Fibroblast of the aortic adventitia (primary cell): ENCODE measurements around the gene DSC2. TPM values are rescaled to one million over a fixed set of nuclear protein-coding genes. Genes with fewer than 3 reads are reported as not detected.

Experiments used
- DNase-seq: peaks from one replicate; pipeline ENCODE4 v3.0.0-alpha.2; 2010; ENCODE audit warnings: low read depth
- H3K4me3 ChIP-seq: 2 replicates; pipeline ENCODE4 v1.5.1; 2011; ENCODE audit warnings: low read depth, mild to moderate bottlenecking, control low read depth, low read length, moderate library complexity
- total RNA-seq: library from RNA; depleted of rRNA; stranded (reverse); fragments of >200 nt; gene quantifications from 2 replicates; pipeline ENCODE4 v1.2.3, GENCODE V29; 2012; ENCODE audit warnings: low replicate concordance
- TF ChIP-seq, protein P1 (sequence below): IDR thresholded peaks from 2 replicates; pipeline ENCODE4 v1.5.1; 2011; ENCODE audit warnings: mild to moderate bottlenecking, low read length, control low read depth, inconsistent platforms; ENCODE audit not compliant: insufficient read depth

DSC2 gene
- total RNA-seq, 1 donor, result not detected

DNA sequence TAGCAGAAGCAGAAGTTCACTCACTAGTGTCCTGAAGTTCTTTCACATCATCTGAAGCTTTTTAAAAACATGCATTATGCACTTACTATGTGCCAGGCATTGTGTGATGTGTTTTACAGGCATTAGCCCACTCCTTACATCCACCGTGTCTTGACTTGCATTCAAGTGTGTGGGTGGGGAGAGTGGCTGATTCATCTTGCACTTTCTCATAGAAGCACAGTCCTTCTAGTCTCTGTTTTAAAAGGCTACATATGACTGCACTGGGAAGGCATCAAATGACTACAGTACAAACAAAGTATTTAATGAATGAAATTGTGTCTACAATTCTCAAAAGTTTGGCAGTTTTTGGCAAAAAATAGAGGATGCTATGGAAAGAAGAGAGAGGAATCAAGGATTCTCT, 38.1 kb downstream of the DSC2 start:
- no peak overlapping the region for H3K4me3 ChIP-seq
- no peak for DNase-seq
- TF ChIP-seq, protein P1, sequence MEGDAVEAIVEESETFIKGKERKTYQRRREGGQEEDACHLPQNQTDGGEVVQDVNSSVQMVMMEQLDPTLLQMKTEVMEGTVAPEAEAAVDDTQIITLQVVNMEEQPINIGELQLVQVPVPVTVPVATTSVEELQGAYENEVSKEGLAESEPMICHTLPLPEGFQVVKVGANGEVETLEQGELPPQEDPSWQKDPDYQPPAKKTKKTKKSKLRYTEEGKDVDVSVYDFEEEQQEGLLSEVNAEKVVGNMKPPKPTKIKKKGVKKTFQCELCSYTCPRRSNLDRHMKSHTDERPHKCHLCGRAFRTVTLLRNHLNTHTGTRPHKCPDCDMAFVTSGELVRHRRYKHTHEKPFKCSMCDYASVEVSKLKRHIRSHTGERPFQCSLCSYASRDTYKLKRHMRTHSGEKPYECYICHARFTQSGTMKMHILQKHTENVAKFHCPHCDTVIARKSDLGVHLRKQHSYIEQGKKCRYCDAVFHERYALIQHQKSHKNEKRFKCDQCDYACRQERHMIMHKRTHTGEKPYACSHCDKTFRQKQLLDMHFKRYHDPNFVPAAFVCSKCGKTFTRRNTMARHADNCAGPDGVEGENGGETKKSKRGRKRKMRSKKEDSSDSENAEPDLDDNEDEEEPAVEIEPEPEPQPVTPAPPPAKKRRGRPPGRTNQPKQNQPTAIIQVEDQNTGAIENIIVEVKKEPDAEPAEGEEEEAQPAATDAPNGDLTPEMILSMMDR, result no peak

DNA sequence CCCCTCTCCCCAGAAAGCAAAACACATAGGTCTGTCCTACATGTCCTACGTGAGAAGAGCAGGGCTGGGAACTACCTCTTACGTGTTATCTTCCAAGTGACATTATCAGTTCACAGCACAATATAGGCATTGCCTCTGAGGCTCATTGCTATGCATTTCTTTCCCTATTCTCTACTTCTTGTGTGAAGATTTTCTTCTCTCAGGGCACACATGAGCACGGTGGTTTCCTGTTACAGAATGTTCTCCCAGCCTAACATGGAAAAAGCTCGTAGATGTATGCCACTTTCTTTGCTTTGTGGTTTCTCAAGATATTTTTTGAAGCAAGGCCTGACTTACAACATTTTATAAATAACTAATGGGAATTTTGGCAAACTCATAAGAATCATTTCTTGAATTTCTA, 40.3 kb downstream of the DSC2 start:
- TF ChIP-seq, protein P1, result no peak
- no peak overlapping the region for H3K4me3 ChIP-seq
- DNase-seq, result no peak

DNA sequence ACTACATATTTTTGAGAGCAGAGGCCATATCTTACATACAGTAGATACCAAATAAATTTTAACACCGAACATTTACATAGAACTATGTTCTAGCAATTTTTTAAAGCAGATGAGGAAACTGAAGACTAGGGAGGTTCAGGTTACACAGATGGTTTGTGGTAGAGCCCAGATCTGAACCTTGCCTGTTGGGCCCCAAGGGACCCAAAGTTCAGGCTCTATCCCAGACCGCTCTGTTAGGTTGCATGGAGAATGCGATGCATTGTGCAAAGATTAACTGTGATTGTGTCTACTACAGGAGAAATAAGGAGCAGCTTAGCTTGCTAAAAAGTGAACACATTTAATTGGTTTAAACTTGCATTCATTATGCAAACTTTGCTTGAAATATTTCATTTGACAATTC, 43.3 kb downstream of the DSC2 start:
- no peak for DNase-seq
- TF ChIP-seq, protein P1, result no peak
- H3K4me3 ChIP-seq, result no peak overlapping the region

DNA sequence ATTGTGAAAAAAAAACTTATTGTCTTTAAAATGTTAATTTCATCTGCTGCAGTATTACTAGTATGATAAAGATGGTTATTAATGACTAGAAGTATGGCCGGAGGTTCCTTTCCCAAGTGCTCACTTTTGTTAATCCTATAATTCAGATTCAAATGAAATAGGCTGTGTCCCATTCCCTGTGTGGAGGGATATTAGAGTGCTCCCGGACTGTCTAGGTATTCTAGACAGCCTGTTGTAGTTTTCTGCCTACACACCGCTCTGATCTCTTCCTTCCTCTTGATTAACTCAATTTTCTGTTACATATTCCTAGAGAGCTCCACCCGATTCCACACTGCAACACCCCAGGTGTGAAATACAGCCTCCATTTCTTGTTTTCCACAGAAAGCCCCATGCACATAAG, 44.3 kb downstream of the DSC2 start:
- TF ChIP-seq, protein P1, result no peak
- no peak overlapping the region for H3K4me3 ChIP-seq

DNA sequence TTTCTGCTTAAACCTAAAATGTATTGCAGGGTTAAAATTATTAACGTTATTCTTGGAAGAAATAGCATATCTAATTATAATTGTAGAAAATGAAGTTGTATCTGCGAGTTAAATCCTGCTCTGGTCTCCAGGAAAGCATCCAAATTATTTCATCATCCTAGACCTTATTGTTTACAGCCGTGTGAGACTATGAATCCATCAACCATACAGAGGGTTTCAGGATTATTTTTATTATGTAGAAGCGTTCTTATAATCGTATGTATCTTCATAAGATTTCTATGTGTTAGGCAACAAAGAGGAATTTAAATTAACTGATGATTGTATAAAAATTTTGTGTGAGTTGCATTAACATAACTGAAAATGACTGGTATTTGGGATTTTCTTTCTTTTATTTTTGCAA, 45.2 kb downstream of the DSC2 start:
- H3K4me3 ChIP-seq, result no peak overlapping the region
- no peak for DNase-seq
- TF ChIP-seq, protein P1, result no peak

More for the DNA sequence above, 44.3 kb downstream of the DSC2 start:
- no peak for DNase-seq

DNA sequence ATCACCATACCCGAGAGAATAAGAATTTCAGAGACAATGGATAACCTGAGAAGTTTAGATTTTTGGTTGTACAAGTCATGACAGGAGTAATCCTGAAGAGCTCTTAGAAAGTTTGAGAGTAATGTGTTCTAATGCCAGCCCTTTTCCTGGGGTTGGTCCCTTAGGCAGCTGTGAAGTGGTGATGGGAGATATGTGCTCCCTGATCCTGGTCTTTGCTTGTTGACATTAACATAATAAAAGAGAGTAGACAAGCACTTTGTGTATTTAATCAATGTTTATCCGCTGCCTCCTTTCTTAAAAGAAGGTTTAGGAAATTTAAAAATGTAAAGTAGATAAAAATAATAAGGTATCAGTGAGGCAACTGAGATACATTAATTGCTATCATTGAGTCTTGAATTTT, 45.9 kb downstream of the DSC2 start:
- H3K4me3 ChIP-seq, result no peak overlapping the region
- no peak for DNase-seq
- TF ChIP-seq, protein P1, result no peak

DNA sequence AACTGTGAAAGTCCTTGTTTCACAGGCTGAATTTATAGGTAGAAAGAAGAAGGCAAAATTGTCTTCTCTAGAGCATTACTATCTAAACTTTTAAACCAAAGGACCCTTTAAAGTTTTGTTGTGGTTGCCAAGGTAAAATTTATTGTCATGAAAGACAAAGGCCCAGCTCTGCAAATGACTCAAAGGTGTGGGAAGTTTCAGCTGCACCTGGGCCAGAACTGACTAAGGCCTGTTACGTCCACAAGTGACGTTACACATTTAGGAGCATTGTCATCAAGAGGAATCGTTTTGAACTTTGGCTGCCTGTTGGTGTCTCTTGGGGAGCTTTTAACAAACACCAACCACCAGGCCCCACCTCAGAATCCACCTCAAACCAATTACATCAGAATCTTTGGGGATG, 51.6 kb downstream of the DSC2 start:
- TF ChIP-seq, protein P1, result no peak
- no peak overlapping the region for H3K4me3 ChIP-seq
- no peak for DNase-seq
